Body of pancreas (tissue), 4 donors: ENCODE measurements around the gene SH3PXD2A.

Source experiments
- POLR2A ChIP-seq, 3 donors: fragments of 450-650 bp; IDR thresholded peaks; one replicate each; pipeline ENCODE4 v1.6.1; 2016; ENCODE audit warnings: antibody characterized with exemption in 3 of 3, mild to moderate bottlenecking in 2 of 3
- TF ChIP-seq, protein P1 (sequence below), 7 experiments: fragments of 450-650 bp in 4 of 7; fragments of 200-600 bp in 3 of 7; sonication (generic) in 3 of 7; IDR thresholded peaks; one replicate each; pipeline ENCODE4 v1.5.1; 2016 to 2019; ENCODE audit warnings: antibody characterized with exemption in 7 of 7

DNA sequence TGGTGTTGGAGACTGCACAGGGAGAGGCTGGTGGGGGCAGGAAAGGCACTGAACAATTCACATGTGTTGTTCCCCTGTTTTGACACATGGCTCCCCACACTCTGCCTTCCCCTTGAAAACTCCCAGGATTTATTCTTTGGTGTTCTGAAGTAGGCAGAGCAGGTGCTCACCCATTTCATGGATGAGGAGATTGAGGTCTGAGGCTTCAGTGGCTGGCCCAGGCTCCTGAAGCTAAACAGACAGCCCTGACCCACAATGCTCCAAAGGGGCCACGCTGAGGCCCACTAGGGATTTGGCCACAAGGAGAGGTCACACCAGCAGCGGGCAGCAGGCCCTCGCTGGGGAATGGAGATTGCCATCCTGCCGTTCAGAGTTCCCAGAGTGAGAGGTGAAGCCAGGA lies 157.6 kb downstream of the SH3PXD2A start:
- TF ChIP-seq POLR2A (IDR thresholded peaks at IDR 0.05): no peak
- TF ChIP-seq, protein P1, sequence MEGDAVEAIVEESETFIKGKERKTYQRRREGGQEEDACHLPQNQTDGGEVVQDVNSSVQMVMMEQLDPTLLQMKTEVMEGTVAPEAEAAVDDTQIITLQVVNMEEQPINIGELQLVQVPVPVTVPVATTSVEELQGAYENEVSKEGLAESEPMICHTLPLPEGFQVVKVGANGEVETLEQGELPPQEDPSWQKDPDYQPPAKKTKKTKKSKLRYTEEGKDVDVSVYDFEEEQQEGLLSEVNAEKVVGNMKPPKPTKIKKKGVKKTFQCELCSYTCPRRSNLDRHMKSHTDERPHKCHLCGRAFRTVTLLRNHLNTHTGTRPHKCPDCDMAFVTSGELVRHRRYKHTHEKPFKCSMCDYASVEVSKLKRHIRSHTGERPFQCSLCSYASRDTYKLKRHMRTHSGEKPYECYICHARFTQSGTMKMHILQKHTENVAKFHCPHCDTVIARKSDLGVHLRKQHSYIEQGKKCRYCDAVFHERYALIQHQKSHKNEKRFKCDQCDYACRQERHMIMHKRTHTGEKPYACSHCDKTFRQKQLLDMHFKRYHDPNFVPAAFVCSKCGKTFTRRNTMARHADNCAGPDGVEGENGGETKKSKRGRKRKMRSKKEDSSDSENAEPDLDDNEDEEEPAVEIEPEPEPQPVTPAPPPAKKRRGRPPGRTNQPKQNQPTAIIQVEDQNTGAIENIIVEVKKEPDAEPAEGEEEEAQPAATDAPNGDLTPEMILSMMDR (IDR thresholded peaks at IDR 0.05): no peak
